Pons (tissue), 1 donor: ENCODE measurements around the gene ZNF136.

ENCODE experiments used
- DNase-seq: peaks from one replicate; pipeline ENCODE4 v3.0.0-alpha.2; 2016; ENCODE audit warnings: low spot score

ZNF136 gene

GRCh38 chr19:12194827-12195731, 32.2 kb downstream of the ZNF136 start:
- peak; percentile 75 for DNase-seq

- no peak for DNase-seq
Observed at GRCh38 chr19:12198136-12198535, 35.2 kb downstream of the ZNF136 start.

DNA sequence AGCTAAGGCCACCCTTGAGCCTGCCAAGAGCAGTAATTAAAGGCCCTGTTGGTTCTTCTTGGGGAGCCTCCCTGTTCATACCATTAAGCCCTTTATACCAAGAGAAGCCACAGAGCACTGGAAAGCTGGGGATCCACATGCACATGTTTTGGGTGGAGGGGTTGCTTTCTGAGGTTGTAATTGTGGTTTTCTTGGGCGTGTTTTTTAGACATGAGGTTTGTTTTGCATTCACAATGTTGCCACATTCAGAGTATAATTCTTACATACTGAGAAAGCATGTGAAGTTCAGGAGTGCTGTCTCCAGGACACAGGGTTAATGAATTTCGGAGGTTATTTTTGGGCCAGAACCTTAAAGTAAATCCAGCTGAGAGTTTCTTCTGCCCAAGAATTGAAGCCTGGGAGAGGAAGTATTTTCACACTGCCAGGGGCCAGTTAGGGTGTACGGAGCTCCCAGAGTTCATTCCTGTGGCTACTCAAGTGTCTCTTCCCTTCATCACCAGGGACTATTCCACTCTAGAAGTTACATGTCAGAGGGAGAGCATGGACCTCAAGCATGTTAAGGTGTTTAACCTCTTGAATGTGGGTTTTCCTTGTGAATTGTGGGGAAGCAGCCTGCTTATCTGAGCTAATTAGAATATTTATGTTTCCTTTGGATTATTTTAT, 37.0 kb downstream of the ZNF136 start:
- DNase-seq: no peak

GRCh38 chr19:12202250-12202649, 39.4 kb downstream of the ZNF136 start:
- DNase-seq: no peak

- DNase-seq: no peak
Observed at GRCh38 chr19:12205296-12205695, 42.4 kb downstream of the ZNF136 start.

DNA sequence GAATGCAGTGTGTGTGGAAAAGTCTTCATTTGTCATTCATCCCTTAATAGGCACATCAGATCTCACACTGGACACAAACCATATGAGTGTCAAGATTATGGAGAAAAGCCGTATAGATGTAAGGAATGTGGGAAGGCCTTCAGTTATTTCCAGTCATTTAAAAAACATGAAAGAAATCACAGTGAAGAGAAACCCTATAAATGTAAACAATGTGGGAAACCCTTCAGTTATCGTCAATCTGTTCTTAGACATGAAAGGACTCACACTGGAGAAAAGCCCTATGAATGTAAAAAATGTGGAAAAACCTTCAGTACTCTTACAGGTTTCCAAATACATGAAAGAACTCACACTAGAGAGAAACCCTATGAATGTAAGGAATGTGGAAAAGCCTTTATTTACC, 45.3 kb downstream of the ZNF136 start:
- DNase-seq: no peak

DNA sequence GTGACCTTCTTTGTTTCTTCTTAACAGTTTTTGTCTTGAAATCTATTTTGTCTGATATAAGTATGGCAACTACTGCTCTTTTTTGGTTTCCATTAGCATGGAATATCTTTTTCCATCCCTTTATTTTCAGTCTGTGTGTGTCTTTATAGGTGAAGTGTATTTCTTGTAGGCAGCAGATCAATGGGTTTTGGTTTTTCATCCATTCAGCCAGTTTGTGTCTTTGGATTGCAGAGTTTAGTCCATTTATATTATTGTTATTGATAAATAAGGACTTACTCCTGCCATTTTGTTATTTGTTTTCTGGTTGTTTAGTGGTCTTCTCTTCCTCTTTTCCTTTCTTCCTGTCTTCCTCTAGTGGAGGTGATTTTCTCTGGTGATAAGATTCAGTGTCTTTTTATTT, 54.4 kb downstream of the ZNF136 start:
- no peak for DNase-seq

DNA sequence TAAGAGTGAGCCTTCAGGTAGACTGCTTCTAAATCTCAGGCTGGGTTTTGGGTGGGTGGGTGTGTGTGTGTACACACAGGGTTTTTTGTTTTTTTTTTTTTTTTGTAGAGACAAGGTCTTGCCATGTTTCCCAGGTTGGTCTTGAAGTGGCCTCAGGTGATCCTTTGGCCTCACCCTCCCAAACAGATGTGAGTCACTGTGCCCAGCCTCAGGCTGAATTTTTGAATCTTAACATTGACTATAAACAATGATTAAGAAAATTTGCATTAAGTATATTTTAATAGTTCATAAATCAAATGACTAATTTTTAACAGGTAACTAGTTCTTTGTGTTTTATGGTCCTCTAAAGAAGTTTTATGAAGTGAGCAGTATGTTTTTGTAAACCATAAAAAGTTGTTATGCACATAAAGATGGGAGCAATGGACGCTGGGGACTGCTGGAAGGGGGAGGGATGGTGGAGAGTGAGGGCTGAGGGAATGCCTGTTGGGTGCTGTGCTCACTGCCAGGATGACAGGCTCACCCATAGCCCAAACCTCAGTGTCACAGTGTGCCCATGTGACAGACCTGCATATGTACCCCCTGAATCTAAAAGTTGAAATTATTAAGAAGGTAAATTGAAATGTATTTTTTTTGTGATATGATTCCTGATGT, 60.2 kb downstream of the ZNF136 start:
- DNase-seq: no peak

GRCh38 chr19:12224676-12225075, 61.8 kb downstream of the ZNF136 start:
- DNase-seq: no peak

- no peak for DNase-seq
Observed at GRCh38 chr19:12229990-12230389, 67.1 kb downstream of the ZNF136 start.

GRCh38 chr19:12230751-12231733, 68.1 kb downstream of the ZNF136 start:
- DNase-seq: no peak

- no peak for DNase-seq
Observed at GRCh38 chr19:12232961-12233360, 70.1 kb downstream of the ZNF136 start.

GRCh38 chr19:12237143-12237839, 74.4 kb downstream of the ZNF136 start:
- DNase-seq: no peak
